ENCODE measurements around the gene SLC38A3.

The SLC38A3 gene

GRCh38 chr3:50169232-50169832 is 35.7 kb upstream of the SLC38A3 start:
- no peak for DNase-seq

DNA sequence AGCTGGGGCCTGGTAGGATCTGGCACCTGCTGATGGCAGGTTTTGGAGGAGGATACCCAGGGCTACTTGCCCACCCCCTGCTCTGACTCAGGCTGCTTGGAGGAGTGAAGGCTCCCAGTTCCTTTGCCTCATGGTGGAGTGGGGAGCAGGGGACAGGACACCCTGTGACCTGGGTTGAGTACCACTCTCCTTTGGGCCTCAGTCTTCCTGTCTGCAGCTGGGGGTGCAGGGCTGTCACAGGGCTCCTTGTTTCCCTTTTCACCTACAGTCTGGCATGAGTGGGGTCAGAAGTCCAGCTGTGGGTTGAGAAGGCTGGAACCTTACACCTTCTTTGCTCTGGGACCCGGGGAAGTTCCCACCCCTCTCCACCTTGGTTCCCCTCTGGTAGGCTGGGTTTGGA is 35.2 kb upstream of the SLC38A3 start:
- no peak for DNase-seq

DNA sequence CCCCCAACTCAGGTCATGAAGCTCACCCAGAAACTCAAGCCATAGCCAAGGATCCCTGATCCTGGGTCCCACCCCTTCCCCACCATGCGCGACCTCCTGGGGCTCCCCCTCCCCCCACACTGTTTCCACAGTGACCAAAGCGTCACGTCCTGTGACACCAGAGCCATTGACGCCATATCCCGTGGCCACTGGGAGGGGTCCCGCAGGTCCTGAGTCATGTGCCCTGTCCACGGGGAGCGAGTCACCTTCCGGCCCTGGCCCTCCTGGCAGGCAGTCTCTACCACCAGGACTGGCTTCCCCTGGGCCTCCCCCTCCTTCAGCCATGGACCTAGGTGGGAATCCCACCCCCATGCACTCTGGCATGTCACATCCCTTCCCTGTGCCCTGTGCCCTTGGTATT is 34.4 kb upstream of the SLC38A3 start:
- no peak for DNase-seq

DNA sequence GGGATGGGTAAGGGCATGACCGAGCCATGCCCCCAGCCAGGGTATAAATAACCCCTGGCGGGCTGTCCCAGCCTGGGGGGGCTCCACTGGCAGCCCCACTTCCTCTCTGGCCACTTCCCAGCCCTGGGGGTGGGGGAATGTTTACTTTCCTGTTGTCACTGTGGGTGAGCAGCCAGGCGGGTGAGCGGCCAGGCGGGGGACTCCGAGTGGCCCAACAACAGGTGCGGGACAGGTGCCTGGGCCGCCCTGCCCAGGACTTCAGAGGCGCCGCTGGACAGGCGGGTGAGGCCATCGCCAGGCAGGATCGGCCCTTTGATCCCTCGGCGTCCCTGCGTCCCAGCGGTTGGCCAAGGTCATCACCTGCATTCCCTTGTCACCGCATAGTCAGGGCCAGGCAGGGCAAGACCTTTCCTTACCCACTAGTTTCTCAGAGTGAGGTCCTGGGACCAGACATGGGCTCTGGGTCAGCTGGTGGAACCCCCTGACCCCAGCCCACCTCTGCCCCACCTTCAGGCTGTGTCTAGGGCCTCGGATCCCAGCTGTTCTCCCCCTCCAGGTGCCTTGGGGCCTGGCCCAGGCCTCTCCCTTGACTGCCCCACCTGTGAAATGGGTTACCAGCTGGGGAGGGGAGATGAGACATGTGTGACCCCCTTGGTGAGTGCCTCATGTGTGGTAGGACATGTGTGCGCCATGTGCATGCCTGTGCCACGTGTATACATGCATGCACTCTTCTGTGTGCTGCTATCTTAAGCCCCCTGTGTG is 33.4 kb upstream of the SLC38A3 start:
- no peak for DNase-seq

DNA sequence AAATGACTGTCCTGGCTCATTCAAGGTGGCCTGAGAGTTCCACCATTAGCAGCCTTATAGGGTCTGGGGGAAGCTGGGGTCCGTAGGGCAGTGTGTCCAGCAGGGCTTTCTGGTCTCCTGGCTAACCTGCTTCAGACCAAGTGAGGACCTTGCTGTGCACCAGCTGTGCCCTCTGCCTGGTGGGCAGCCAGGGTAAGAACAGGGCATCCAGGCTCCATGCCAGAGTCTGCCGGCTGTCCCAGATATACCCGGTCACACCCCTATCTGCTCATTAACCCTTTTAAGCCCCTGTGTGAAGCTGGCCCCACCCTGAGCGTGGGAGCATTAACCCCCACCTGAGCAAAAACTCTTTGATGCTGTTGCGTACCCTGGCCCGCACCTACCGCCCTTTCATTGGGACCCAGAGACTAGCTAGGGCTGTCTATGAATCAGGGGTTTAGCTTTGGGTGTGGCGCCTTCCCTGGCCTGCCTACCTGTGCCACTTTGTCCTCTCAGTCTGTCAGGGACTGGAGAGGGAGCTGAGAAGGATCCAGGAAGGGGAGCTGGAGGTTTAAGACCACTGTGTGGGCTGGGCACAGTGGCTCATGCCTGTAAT is 32.3 kb upstream of the SLC38A3 start:
- DNase-seq, result no peak

GRCh38 chr3:50173685-50174516 is 31.2 kb upstream of the SLC38A3 start:
- DNase-seq, result no peak

DNA sequence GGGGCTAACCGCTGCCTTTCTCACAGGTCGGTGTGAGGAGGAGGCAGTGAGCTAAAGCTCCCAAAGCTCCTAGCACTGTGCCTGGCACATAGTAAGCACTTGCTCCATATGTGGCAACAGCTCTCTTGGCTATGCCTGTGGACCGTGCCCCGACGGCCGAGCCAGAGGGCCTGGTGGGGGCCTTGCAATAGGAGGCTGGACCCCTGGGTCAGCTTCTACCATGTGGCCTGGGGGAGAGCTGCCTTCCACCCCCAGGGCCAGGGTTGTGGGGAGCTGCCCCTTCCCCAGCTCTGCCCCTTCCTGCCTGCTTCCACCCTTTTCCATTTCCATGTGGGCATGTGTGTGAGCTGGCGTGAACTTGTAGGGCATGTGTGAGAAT is 30.6 kb upstream of the SLC38A3 start:
- no peak for DNase-seq

DNA sequence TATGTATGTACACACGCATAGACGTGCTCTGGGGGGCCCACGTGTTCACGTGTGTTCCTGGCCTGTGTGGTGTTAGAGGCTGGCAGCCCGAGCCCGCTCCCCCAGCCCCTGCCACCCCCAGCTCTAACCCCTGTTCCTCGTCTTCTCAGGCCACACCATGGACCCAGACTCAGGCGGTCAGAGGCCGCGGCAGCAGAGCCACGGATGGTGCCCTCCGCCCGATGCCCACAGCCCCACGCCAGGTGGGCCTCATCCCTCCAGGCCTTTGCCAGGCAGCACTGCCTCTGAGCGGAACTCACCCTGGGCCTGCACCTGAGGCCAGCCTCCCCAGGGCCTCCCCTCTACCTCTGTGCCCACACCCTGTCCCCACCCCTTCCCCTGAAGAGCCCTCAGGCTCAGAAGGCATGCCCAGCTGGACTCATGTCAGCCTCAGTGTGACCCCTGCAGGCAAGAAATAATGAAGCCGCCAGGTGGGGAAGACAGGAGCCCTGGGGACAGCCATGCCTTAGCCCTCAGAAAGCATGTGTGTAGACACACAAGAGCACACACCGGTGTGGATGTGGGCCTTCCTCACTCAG is 30.0 kb upstream of the SLC38A3 start:
- no peak for DNase-seq

DNA sequence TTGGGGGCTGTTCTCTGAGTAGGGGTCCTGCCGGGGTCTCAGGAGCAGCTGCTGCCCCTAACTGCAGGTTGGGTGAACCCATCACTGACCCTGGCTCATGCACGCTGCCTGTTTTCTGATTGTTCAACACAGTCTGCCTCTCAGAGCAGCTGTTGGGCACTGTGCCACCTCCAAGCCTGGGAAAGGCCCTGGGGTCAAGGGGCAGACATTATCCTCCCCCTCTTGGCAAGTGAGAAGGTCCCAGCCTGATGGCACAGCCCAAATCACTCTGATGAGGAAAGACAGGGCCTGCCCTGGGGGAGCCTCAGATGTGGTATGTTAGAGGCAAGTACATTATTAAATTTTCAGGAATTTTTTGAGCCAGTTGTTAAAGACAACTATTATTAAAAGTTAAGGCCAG is 27.7 kb upstream of the SLC38A3 start:
- no peak for DNase-seq

GRCh38 chr3:50179710-50180109 is 25.4 kb upstream of the SLC38A3 start:
- DNase-seq, result no peak

DNA sequence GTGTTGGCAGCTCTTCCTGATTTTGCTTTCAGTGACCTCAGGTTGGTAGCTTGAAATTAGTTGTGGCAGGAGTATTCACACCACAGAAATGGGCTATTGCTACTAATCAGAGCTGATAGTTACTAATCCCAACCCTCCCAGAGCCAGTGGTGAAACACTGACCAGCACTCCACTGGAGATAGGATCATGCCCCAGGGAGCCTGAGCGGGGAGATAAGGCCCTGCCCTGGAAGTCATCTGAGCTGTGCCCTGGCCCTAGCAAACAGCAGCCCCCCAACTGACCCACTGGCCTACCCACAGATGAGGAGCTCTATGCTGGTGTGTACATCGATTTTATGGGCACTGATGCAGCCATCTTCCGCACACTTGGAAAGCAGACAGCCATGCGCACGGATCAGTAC is 23.1 kb upstream of the SLC38A3 start:
- no peak for DNase-seq

DNA sequence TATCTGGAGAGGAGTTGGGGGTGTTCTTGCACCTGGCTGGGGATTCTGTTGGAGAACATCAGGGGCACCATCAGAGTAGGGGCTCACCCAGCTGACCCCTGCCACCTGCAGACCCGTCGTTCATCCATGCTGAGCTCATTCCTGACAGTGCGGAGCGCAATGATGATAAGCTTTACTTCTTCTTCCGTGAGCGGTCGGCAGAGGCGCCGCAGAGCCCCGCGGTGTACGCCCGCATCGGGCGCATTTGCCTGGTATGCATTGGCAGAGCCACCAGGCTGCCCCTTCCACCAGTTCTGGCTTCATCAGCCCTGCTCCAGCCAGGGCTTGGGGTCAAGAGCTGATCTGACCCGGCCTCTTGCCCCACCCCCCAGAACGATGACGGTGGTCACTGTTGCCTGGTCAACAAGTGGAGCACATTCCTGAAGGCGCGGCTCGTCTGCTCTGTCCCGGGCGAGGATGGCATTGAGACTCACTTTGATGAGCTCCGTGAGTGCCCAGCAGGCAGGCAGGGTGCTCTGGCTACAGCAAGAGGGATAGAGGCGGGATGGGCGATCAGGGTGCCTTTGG is 22.5 kb upstream of the SLC38A3 start:
- no peak for DNase-seq

GRCh38 chr3:50183755-50184154 is 21.3 kb upstream of the SLC38A3 start:
- no peak for DNase-seq

- DNase-seq, result no peak
Observed at GRCh38 chr3:50184242-50184978, 20.7 kb upstream of the SLC38A3 start.

DNA sequence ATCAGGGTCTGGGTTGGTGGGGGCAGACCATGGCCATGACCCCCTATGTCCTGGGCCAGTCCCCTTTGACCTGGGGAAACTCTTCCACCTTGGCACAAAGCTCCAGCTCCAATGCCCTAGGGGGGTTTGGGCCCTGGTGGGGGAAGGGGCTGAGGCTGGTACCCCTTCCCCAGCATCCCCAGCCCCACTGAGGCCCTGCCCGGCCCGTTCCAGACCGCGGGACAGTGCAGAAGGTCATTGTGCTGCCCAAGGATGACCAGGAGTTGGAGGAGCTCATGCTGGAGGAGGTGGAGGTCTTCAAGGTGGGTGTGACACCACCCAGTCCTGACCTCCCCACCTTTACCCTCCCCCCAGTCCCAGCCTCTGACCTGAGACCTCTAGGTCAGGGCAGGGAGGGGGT is 19.8 kb upstream of the SLC38A3 start:
- no peak for DNase-seq

- DNase-seq, result no peak
Observed at GRCh38 chr3:50186096-50186495, 19.0 kb upstream of the SLC38A3 start.

- no peak for DNase-seq
Observed at GRCh38 chr3:50187750-50188149, 17.3 kb upstream of the SLC38A3 start.

DNA sequence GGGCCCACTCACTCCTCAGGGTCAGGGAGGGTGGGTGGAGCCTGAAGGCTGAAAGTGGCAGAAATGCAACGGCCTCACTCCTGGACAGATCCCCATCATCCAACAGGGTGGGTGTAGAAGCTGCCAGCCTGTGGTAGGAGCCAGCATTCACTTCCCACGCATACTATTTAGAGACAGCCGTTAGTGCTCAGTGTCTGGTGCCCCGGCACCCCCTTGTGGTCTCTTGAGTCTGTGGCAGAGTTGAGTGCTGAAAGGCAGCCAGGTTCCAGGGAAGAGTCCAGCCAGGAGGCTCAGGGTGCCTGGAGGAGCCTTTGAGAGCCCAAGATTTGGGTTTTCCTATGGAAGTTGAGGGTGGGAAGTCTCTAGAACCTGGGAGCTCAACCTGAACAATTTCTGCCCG is 15.8 kb upstream of the SLC38A3 start:
- DNase-seq, result no peak

- DNase-seq, result no peak
Observed at GRCh38 chr3:50189989-50190388, 15.1 kb upstream of the SLC38A3 start.

GRCh38 chr3:50190936-50191660 is 14.0 kb upstream of the SLC38A3 start, which contains the start of gene GNAT1:
GNAT1 (plus strand) TSS chr3:50191610; CDS start chr3:50191726, 116 bp downstream.
- DNase-seq, result no peak

- no peak for DNase-seq
Observed at GRCh38 chr3:50192124-50192523, 12.9 kb upstream of the SLC38A3 start.
